Superior temporal gyrus (tissue), 1 donor: Measurements from ENCODE around the gene ZNF554.
"Not testable (repeated sequence)": the region's sequence is repeated elsewhere in the genome, so short reads cannot be mapped to it uniquely, and the experiment has no call there.

Experiments used
- DNase-seq: peaks from one replicate; pipeline ENCODE4 v3.0.0-alpha.2; 2016; ENCODE audit errors: extremely low spot score

ZNF554 gene

DNA sequence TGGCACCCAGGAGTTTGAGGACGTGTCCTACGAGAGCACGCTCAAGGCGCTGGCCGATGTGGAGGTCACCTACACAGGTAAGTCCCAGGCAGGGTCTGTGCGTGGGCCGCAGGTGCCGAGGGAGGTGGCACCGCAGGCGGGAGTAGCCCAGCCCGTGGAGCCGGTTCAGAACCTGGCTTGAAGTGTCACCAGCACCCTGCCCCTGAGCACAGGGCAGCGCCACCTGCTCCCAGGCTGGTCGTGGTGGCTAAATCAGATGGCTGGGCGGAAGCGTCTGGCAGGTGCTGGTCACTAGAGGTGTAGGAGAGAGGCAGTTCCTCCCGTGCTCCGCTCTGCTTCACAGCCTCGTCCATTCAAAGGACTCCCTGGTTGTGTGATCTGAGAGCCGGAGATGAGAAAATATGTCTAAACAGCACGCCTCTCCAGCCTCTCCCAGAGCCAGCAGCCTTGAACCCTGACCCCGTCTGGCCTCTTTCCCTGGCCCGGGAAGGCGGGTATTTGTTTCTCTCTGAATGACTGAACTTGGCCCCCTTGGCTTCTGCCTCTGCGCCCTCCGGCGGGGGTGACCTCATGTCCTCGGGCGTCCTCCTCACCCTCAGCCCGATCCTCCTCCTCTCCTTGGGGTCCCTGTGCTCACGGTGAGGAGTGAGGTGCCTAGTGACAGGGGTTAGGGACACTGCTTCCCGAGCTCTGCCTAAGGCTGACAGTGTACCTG is 29.0 kb upstream of the ZNF554 start:
- DNase-seq = no peak

DNA sequence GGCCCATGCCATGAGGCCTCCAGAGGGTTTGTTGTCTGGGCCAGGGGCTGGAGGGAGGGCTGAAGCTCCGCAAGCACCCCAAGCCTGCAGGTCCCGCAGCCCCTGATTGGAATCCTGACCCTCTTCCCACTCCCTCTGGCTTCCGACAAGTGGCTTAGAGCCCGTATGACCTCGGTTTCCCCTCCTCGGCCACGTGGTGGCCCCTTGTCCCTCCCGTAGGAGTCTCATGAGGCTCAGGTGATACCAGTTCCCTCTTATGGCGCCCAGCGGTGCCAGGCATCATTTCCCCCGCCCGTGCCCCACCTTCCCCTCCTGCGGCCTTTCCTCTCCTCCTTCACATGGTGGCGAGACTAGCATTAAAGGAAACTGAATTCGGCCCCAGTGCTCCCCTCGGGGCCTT is 28.2 kb upstream of the ZNF554 start:
- DNase-seq = no peak

DNA sequence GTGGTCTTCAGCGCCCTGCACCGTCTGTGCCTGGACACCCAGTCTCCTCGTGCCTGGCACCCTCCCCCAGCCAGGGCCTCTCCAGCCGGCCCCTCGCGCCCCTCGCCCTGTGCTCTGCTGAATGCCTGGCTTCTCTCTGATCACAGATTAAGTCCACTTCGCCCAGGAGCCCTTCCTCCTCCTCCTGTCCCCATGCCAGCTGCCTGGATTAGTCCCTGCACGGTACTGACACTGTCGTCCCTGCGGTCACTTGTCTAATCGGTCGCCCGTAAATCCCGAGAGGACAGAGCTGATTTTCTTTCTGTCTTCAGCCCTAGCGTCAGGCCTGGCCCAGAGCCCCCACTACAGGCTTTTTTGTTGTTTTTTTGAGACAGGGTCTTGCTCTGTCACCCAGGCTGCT is 27.8 kb upstream of the ZNF554 start:
- DNase-seq = no peak

DNA sequence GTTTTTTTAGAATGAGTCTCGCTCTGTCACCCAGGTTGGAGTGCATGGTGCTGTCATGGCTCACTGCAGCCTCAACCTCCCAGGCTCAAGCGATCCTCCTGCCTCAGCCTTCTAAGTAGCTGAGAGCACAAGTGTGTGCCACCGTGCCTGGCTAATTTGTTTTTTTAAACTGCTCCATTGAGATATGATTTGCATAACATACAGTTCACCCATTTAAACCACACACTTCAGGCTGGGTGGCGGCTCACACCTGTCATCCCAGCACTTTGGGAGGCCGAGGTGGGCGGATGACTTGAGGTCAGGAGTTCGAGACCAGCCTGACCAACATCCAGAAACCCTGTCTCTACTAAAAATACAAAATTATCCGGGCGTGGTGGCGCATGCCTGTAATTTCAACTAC is 27.0 kb upstream of the ZNF554 start:
- DNase-seq = not testable (repeated sequence)

DNA sequence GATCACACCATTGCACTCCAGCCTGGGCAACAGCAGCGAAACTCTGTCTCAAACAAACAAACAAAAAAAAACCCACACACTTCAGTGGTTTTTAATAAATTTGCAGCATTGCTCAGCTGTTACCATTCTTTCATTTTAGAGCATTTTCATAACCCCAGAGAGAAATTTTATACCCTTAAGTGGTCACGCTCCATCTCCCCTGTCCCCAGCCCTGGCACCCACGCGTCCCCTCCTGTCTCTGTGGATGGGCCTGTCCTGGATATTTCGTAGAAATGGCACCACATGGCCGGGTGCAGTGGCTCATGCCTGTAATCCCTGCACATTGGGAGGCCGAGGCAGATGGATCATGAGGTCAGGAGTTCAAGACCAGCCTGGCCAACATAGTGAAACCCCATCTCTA is 26.5 kb upstream of the ZNF554 start:
- DNase-seq = no peak

DNA sequence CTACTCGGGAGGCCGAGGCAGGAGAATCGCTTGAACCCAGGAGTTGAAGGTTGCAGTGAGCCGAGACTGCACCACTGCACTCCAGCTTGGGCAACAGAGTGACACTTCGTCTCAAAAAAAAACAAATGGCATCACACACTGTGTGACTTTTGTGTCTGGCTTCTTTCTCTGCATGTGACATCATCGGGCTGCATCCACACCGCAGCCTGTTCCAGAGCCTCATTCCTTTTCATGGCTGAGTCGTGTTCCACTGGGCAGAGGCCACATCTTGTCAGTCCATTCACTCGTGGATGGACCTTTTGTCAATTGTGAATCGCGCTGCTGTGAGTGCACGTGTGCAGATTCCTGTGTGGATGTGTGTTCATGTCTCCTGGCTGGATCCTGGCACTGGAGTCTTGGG is 26.1 kb upstream of the ZNF554 start:
- DNase-seq = no peak

DNA sequence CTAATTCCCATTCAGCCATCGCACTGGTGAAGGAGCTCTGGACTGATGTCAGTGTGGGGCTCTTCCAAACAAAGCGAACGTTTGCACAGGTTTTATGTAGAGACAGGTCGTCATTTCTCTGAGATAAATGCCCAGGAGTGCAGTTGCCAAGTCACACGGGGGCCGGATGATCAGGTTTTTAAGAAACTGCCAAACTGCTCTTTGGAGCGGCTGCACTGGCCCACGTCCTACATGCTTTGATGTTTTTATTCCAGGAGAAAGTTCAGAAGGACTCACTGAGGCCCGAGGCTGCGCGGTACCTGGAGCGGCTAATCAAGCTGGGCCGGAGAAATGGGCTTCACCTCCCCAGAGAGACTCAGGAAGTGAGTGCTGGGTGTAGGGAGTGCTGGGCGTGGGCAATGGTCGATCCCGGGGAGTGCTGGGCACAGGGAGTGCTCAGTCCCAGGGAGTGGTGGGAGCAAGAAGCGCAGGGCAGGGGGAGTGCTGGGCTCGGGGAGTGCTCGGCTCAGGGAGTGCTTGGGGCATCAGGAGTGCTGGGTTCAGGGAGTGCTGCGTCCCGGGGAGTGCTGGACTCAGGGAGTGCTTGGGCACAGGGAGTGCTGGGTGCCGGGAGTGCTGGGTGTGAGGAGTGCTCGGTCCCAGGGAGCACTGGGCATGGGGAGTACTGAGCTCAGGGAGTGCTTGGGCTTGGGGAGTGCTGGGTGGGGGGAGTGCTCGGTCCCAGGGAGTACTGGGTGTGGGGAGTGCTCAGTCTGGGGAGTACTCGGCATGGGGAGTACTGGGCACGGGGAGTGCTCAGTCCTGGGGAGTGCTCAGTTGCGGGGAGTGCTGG is 23.6 kb upstream of the ZNF554 start:
- DNase-seq = no peak

DNA sequence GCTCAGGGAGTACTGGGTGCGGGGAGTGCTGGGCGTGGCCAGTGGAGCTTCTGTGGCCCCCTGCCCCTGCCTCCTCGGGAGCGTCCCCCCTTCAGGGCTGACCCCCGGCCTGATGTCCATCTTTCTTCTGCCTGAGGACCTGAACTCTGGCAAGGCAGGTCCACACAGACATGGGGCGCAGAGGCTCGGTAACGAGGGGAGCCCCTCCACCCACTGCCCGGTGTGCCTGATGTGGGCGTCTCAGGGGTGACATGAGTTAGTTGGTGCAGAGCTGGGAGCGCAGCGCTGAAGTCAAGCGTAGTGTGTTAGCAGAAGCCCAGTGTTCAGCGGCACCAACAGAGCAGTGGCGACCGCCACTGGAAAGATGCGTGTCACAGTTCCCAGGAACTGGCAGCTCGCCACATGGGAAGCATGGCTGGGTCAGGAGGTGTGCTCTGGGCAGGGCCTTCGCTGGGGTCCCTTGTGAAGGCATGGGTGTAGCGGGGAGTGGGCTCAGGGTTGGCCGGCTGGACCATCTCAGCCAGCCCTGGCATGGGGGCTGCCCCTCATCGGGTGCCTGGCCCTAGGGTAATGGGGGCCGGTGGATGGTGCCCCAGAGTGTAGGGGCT is 22.9 kb upstream of the ZNF554 start:
- DNase-seq = no peak

DNA sequence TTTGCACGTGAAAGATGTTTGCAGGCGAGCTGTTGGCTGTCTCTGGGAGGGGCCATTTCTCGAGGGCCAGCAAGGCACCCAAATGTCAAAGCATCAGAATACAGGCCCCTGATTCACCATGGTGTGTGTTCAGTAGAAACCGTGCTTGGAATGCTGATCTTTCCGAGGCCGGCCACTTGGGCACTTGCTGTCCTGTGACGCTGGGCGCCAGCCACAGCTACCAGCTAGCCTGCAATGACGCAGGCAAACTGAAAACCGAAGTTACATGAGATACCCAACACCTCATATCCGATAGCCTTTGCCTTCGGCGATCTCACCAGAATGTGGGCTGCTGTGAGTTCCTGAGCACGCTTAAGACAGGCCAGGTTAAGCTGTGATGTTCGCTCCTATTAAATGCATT is 22.4 kb upstream of the ZNF554 start:
- no peak for DNase-seq

DNA sequence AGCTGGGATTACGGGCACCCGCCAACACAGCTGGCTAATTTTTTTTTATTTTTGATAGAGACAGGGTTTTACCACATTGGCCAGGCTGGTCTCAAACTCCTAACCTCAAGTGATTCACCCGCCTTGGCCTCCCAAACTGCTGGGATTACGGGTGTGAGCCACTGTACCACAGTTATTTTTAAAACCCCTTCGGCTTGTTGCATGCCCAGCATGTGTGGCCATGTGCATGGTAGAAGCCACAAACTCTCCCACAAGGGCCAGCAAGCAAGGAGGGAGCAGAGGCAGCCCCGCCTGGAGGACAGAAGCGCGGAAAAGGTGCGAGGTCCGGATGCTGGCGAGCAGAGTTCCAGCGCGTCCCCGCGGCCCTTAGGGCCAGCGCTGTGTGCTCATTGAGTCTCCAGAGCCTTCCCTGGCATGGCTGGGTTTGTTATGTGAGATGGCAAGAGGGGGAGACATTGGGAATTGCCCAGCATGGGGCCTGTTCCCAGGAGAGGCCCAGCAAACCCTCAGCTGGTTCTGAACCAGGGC is 21.4 kb upstream of the ZNF554 start:
- DNase-seq = no peak

DNA sequence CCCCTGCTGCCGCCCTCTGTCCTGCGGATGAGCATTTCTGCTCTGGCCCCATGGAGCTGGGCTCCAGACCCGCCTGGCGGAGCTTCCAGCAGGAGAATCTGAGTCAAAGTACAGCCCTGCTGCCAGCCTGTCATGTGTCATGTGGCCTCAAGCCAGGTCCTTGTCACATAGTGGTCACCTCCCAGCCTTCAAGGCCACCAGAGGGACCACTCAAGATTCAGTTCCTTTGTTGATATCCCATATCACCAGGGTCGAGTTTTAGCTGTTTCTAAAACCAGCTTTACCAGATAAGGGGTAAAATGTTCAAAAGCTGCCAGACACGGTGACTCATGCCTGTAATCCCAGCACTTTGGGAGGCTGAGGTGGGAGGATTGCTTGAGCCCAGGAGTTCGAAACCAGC is 20.9 kb upstream of the ZNF554 start:
- DNase-seq = no peak

DNA sequence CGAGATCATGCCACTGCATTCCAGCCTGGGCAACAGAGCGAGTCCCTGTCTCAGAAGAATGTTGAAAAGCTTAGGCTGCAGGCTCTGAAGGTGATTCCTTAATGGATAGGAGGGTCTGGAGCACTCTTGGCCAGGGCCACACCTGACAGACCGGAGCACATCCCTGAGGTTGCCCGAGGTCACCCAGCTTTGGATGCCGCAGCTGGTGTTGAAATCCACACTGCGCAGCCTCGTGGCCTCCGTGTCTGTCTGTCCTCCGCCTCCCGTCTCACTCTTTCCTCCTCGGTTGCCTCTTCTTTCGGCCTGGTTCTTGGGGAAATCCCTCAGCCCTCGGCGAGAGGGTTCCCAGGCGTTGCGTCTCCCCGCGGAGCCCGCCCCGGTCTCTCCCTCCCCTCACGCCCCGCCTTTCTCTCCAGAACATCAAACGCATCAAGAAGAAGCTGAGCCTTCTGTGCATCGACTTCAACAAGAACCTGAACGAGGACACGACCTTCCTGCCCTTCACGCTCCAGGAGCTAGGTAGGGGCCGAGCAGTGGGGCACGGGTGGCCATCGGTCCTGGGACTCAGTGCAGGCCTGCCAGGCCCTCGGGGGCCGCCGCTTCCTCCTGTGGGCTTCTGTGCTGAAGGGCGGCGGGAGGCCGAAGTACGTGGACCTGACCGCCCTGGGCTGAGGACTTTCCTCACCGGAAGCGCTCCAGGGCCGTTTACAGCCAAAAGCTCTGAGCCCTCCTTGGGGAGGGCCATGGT is 20.2 kb upstream of the ZNF554 start:
- DNase-seq = no peak

DNA sequence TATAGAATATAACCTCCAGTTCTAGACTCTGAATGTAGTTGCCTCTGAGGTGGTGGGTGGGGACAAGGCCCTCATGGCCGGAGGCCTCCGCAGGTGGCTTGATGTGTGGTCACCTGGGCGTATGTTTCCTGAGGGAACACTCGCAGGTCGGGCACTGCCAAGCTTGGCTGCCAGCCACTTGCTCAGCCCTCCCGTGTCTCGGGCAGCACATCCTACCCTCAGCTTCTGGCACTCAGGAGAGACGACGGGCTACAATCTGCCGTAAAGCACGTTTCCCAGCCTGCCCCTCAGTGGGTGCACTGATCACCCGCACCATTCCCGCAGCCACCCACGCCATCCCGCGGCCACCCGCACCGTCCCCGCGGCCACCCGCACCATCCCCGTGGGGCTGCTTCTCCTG is 19.2 kb upstream of the ZNF554 start:
- no peak for DNase-seq

DNA sequence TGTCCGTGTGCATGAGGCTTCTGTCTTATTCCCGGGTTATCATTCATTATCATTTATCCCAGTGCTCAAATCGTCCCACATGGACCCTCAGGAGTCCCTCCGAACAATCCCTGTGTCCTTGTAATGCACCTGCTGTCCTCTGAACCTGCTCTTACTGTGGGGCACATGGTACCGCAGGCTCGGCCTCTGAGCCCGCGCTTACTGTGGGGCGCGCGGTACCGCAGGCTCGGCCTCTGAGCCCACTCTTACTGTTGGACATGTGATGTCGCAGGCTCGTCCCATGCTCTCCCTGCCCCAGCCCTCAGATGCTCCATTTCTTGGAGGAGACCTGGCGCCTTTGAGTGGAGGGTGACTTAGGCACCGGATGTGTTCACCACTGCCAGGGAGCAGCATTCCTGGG is 16.8 kb upstream of the ZNF554 start:
- DNase-seq = no peak

DNA sequence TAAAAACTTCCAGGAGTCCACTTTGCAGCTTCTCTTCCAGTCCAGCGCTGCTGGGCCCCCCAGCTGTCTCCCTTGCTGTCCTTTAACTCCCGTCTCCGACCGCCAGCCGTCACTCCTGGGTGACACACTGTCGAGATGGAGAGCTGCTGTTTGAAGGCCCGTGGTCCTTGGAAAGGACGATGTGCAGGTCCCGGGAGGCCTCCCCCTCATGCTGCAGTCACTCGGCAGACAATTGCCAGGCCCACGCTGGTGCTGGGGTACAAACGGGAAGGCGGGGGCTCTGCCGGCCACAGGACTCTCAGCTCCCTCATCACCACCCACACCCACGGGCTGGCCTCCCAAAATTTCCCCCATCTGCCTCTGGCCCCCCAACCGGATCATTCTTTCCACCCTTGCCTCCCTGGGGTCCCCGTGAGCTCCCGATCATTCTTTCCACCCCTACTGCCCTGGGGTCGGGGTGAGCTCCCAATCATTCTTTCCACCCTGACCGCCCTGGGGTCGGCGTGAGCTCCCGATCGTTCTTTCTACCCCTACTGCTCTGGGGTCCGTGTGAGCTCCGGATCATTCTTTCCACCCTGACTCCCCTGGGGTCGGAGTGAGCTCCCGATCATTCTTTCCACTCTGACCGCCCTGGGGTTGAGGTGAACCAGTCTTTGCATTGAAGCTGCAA is 16.0 kb upstream of the ZNF554 start:
- DNase-seq = no peak

DNA sequence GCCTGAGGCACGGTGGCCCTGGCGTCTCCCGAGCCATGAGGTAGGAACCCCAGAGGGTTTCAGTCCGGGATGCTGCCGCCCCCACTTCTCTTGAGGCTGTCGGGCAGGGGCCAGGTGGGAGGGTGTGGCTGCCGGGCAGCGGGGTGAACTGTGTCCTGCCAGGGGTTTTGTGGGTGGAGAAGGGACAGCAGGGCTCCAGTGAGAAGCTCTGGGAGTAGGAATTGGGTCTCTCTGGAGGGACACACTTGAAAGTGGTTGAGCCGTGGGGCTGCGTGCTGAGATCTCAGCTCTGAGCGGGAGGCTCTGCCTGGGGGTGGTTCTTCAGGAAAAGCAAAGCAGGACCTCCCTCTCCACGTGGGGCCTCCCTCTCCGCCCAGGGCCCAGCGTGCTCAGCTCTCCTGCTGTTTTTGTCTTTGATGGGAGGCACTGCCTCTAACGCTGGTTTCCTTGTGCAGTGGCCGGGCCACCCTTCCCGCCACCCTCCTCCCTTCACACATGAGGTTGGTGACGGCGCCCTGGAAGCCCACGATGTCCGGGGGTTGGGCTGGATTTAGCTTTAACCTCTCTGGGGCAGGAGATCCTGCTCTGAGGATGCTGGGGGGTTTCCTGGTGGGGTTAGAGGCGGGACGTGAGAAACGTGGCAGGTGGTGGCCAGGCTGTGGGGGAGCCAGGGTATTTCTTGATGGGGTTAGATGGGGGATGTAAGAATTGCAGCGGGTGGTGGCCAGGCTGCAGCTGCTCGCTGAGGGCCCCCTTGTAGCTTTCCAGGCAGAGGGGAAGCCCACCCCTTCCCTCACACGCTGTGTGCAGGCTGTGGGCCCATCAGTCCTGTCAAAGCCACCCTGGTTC is 15.3 kb upstream of the ZNF554 start:
- DNase-seq = no peak

DNA sequence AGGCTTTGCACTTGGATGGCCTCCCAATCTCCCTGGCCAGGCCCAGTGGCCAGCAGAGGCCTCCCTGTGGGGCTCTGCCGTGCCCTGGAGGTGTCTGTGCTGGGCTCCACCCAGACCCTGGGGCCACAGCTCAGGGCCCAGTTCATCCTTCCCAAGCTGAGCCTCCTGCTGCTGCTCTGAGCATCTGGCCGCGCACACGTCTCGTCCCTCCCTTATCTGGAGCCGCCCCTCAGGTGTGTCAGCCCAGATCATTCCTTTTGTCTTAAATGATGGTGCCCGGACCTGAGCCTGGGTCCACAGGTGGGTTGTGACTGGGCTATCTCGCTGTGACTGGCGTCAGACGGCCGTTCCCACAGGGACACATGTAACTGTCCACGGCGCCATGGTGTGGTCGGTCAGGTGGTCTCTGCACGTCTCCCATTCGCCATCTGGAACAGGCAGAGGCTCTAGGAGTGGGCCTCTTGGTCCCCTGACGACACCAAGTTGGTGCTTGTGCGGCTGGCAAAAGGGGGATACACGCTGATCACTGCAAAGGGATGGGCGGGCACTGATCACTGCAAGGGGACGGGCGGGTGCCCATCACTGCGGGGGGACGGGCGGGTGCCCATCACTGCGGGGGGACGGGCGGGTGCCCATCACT is 14.3 kb upstream of the ZNF554 start:
- no peak for DNase-seq

DNA sequence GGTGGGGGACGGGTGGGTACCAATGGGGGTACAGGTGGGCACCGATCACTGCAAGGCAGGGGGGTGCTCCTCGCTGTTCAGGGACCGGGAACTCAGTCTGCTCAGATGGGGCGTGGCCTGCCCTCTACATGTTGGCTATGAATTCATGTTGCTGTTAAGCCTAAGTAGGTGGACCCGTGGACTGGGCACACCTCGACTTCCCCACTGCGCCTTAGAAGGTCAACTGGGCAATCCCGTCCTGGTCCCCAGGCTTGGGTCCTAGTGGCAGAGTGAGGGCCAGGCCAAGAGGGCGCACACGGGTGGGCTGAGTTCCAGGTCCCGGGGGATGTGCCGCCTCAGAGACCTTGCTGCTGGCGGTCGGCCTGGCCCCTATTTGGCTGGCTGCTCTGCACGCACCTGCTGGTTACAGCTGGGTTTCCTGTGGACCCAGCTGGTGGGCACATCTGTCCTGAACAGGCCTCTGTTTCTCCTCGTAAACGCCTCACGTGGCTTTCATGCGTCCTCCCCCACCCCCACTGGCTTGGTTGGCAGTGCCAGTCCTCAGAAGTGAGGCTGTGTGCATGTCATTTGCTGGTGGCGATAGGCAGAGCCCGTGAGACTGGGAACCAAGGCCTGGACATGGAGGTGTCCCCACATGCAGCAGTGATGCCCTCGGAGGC is 13.5 kb upstream of the ZNF554 start:
- no peak for DNase-seq

DNA sequence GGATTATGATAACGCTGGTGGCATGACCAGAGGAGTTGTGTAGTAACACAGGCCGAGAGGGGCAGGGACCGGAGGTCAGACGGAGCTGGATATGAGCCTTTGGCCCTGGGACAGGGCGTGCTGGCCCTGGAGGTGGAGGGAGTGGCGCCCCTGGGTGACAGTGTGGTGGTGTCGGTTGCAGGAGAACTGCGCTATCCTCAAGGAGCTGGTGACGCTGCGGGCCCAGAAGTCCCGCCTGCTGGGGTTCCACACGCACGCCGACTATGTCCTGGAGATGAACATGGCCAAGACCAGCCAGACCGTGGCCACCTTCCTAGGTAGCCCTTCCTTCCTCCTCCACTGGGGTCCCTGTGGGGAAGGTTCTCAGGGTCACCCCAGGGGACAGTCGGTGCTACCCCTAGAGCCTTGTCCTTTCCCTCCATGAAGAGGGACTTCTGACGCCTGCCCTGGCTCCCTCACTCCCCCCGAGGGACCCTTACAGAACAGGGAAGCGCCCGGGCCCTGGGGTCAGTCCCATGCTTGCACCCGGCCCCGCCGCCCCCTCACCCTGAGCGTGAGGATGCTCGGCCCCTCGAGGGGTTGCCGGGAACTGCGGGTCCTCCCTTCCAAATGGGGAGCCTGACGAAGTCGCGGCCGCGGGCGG is 12.8 kb upstream of the ZNF554 start:
- no peak for DNase-seq
